CD4-positive, alpha-beta memory T cell (primary cell): ENCODE data around the gene GAS2. TPM values are rescaled to one million over a fixed set of nuclear protein-coding genes. Genes with fewer than 3 reads are reported as not detected.

Experiments used
- CTCF ChIA-PET: fragments of 350-600 bp; sonication (Branson Sonifier 250); formaldehyde crosslinking; loops from one replicate; lab custom pipeline; 2021; ENCODE audit warnings: inconsistent platforms; ENCODE audit not compliant: partially characterized antibody; lab: Charles Lee
- POLR2A ChIA-PET: fragments of 350-600 bp; sonication (Branson Sonifier 250); formaldehyde crosslinking; loops from one replicate; lab custom pipeline; 2021; ENCODE audit not compliant: partially characterized antibody; lab: Charles Lee
- DNase-seq, 5 donors: peaks; one replicate each; pipeline versions ENCODE4 v3.0.0 to v3.0.0-alpha.2; 2020 to 2022; ENCODE audit warnings: mixed read lengths in 1 of 5
- H3K27ac ChIP-seq: one replicate; pipeline ENCODE4 v1.7.0; 2013; ENCODE audit warnings: low read depth, low read length
- H3K27me3 ChIP-seq: 2 replicates; pipeline ENCODE4 v1.7.0; 2013; ENCODE audit warnings: mild to moderate bottlenecking, low read length, moderate library complexity; ENCODE audit not compliant: insufficient read depth
- H3K36me3 ChIP-seq: 2 replicates; pipeline ENCODE4 v1.7.0; 2013; ENCODE audit warnings: mild to moderate bottlenecking, low read length, moderate library complexity; ENCODE audit not compliant: insufficient read depth
- H3K4me1 ChIP-seq: 2 replicates; pipeline ENCODE4 v1.7.0; 2013; ENCODE audit warnings: mild to moderate bottlenecking, low read length, moderate library complexity; ENCODE audit not compliant: insufficient read depth
- H3K4me3 ChIP-seq, 2 donors: one replicate each; pipeline ENCODE4 v1.7.0; 2013; ENCODE audit warnings: low read length in 2 of 2, mild to moderate bottlenecking in 1 of 2
- H3K9me3 ChIP-seq, 2 donors: one replicate each; pipeline ENCODE4 v1.7.0; 2013; ENCODE audit warnings: low read length in 2 of 2, control low read depth in 1 of 2; ENCODE audit not compliant: control insufficient read depth in 1 of 2
- H3K27ac Mint-ChIP-seq, 7 donors: one replicate each; pipeline ENCODE4 v1.8.0; 2020 to 2021; ENCODE audit warnings: mixed read lengths in 7 of 7, mild to moderate bottlenecking in 6 of 7, inconsistent platforms in 3 of 7, moderate library complexity in 3 of 7
- H3K27me3 Mint-ChIP-seq, 2 donors: one replicate each; pipeline ENCODE4 v1.8.0; 2020 to 2021; ENCODE audit warnings: mixed read lengths in 2 of 2
- H3K36me3 Mint-ChIP-seq, 2 donors: one replicate each; pipeline ENCODE4 v1.8.0; 2020 to 2021; ENCODE audit warnings: mixed read lengths in 2 of 2, inconsistent platforms in 1 of 2, mild to moderate bottlenecking in 1 of 2
- H3K4me1 Mint-ChIP-seq, 4 donors: one replicate each; pipeline ENCODE4 v1.8.0; 2020 to 2021; ENCODE audit warnings: mixed read lengths in 4 of 4, mild to moderate bottlenecking in 1 of 4
- H3K4me3 Mint-ChIP-seq, 8 donors: one replicate each; pipeline ENCODE4 v1.8.0; 2020 to 2021; ENCODE audit warnings: mixed read lengths in 8 of 8, mild to moderate bottlenecking in 7 of 8, moderate library complexity in 6 of 8, inconsistent platforms in 3 of 8
- H3K9me3 Mint-ChIP-seq, 8 donors: one replicate each; pipeline ENCODE4 v1.8.0; 2020 to 2021; ENCODE audit warnings: mixed read lengths in 8 of 8, mild to moderate bottlenecking in 5 of 8, inconsistent platforms in 3 of 8, moderate library complexity in 1 of 8
- intact Hi-C: fragments of 100-400 bp; cut with micrococcal nuclease; formaldehyde crosslinking; loops from one replicate; pipeline ENCODE4 v1.15.1; 2023
- polyA plus RNA-seq, 2 donors: library from polyadenylated mRNA; unstranded; fragments of 300-500 nt; fragmentation: Illumina TruSeq; gene quantifications; one replicate each; pipeline ENCODE4 v1.2.3, GENCODE V29; 2021
- total RNA-seq, 2 experiments: library from RNA; stranded (reverse); gene quantifications; one replicate each; pipeline ENCODE4 v1.2.3, GENCODE V29; 2021

Gene GAS2
- 1 to 10 TPM; 3.3 to 3.4 TPM for total RNA-seq
- 1 to 10 TPM; 2.7 to 3.0 TPM for polyA plus RNA-seq

- Mint-ChIP-seq H3K27me3 (peaks cover 24 to 36% of the 10 kb centered on the region in 2 donors), H3K9me3 (no peaks in the 10 kb centered on the region), H3K36me3 (peaks cover 0 to 4% of the 10 kb centered on the region in 2 donors), H3K4me1 (peaks cover 2 to 9% (median 8%) of the 10 kb centered on the region in 4 donors), H3K27ac (no peak within 1 kb of the TSS), H3K4me3 (peak within 1 kb of the TSS in 5 of 8 donors; percentile 5 to 73 (median 57))
- DNase-seq, result no peak
- POLR2A ChIA-PET, result no interaction called here
- Histone ChIP-seq H3K9me3 (no peaks in the 10 kb centered on the region), H3K36me3 (no peaks in the 10 kb centered on the region), H3K27ac (no peak within 1 kb of the TSS), H3K4me1 (no peaks in the 10 kb centered on the region), H3K27me3 (peaks cover 7% of the 10 kb centered on the region), H3K4me3 (no peak within 1 kb of the TSS)
- intact Hi-C loops, result no loop called here
- CTCF ChIA-PET, result interaction anchor here (1.1 kb wide), 1 partner anchor 12 kb away, joined by 4 read pairs; no protein-coding TSS in a partner anchor
These were observed at the start of gene GAS2 for GRCh38 chr11:22666325-22666687. Gene GAS2, plus strand, starts transcription at chr11:22666611. Its CDS starts 8,259 bp downstream, at chr11:22674870.

DNA sequence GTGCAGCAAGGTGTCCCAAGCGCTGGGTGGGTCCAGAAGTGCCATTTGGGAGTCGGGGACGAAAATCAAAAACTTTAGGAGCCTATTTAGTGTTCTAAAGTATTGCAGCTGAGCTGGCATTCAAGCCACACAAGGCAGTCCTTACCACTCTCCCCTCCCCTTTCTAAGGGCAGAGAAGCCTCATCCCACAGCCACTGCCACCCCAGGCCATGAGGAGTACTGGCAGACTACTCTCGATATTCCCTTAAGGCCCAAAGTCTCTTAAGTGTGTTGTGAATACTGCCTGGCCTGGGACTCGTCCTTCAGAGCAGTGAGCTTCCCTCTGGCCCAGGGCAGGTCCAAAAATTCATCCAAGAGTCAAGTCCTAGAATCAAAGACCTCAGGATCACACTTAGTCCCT, 48.5 kb upstream of the GAS2 start:
- H3K9me3 Mint-ChIP-seq, result peaks cover 0 to 6% (median 0%) of the 10 kb centered on the region in 8 donors
- H3K27me3 ChIP-seq, result no peaks in the 10 kb centered on the region
- H3K27ac ChIP-seq, result no peak overlapping the region
- H3K36me3 Mint-ChIP-seq, result peaks cover 17 to 20% of the 10 kb centered on the region in 2 donors
- ChIA-PET POLR2A (no interaction called here), CTCF (no interaction called here)
- intact Hi-C loops, result no loop called here
- no peak overlapping the region for H3K4me3 ChIP-seq
- no peaks in the 10 kb centered on the region for H3K9me3 ChIP-seq
- H3K4me3 Mint-ChIP-seq, result no peak overlapping the region
- no peaks in the 10 kb centered on the region for H3K36me3 ChIP-seq
- H3K4me1 ChIP-seq, result peaks cover 18% of the 10 kb centered on the region
- no peak overlapping the region for H3K27ac Mint-ChIP-seq
- H3K4me1 Mint-ChIP-seq, result peaks cover 15 to 21% (median 17%) of the 10 kb centered on the region in 4 donors
- no peak for DNase-seq
- H3K27me3 Mint-ChIP-seq, result peaks cover 0 to 2% of the 10 kb centered on the region in 2 donors

DNA sequence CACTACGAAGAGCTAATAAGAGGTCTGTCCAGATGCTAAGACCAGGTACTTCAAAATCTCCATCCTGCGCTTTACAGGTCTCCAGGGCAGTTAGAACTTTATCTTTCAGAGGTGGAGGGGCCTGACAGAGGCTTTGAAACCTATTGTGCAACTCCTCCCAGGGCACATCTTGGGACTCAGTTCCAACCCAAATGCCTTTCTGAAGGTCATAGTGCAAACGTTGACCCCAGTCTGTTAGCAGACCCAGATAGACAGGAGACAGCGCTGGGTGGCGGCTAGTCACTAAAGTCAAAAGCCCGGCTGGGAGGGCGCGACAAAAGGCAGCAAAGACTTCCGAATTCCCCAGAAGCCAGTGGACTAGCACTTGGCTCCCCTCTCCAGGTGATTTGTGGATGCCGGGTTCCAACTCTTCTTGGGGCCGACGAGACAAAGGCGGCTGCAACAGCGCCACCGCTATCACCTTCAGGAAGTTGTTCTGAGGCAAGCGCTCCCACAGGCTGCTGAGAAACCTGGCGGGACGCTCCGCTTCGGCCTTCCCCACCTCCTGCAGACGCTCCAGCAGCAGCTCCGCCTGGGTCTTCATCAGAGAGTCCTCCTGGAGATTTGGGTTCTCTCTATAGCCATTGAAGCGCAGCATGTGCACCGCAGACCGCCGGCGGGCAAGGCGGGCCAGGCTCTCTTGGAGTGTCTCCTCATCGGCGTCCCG, 41.5 kb upstream of the GAS2 start:
- peaks cover 45% of the 10 kb centered on the region for H3K4me1 ChIP-seq
- peaks cover 31 to 48% (median 38%) of the 10 kb centered on the region in 4 donors for H3K4me1 Mint-ChIP-seq
- peak overlapping the region; percentile 98 to 100 (median 99) for H3K27ac Mint-ChIP-seq
- peak overlapping the region; percentile 93 to 99 for H3K4me3 ChIP-seq
- H3K4me3 Mint-ChIP-seq, result peak overlapping the region; percentile 98 to 100 (median 99)
- intact Hi-C loops, result loop anchor here (1.0 to 10.0 kb wide), 2 partner anchors 204 to 290 kb away; partner anchors contain the start of genes SLC17A6 and SVIP
- H3K27me3 ChIP-seq, result no peaks in the 10 kb centered on the region
- ChIA-PET CTCF (interaction anchor here (0.8 to 2.3 kb wide), 5 partner anchors 32 to 209 kb away, joined by 3 to 16 read pairs (median 3); partner anchors contain the start of gene SVIP), POLR2A (interaction anchor here (0.8 to 2.6 kb wide), 5 partner anchors 8 to 204 kb away, joined by 3 to 35 read pairs (median 4); partner anchors contain the start of gene SVIP)
- DNase-seq, result peak in 4 of 5 donors; percentile 64 to 74 (median 69)
- H3K9me3 ChIP-seq, result no peaks in the 10 kb centered on the region
- H3K27me3 Mint-ChIP-seq, result no peaks in the 10 kb centered on the region
- peak overlapping the region; percentile 92 for H3K27ac ChIP-seq
- peaks cover 11 to 27% of the 10 kb centered on the region in 2 donors for H3K36me3 Mint-ChIP-seq
- H3K9me3 Mint-ChIP-seq, result peaks cover 0 to under 1% (median 0%) of the 10 kb centered on the region in 8 donors
- no peaks in the 10 kb centered on the region for H3K36me3 ChIP-seq

- H3K4me3 ChIP-seq, result peak within 1 kb of the TSS; percentile 93 to 99
- Mint-ChIP-seq H3K27me3 (no peaks in the 10 kb centered on the region), H3K27ac (peak within 1 kb of the TSS; percentile 98 to 100 (median 99)), H3K9me3 (no peaks in the 10 kb centered on the region), H3K4me3 (peak within 1 kb of the TSS; percentile 98 to 100 (median 99)), H3K4me1 (peaks cover 29 to 48% (median 35%) of the 10 kb centered on the region in 4 donors), H3K36me3 (peaks cover 6 to 23% of the 10 kb centered on the region in 2 donors)
- intact Hi-C loops, result loop anchor here (1.0 to 10.0 kb wide), 2 partner anchors 204 to 291 kb away; partner anchors contain the start of genes SLC17A6 and SVIP
- H3K27ac ChIP-seq, result peak within 1 kb of the TSS; percentile 92
- H3K9me3 ChIP-seq, result no peaks in the 10 kb centered on the region
- H3K27me3 ChIP-seq, result no peaks in the 10 kb centered on the region
- DNase-seq, result peak; percentile 95 to 97 (median 97)
- no peaks in the 10 kb centered on the region for H3K36me3 ChIP-seq
- ChIA-PET POLR2A (interaction anchor here (0.8 to 2.6 kb wide), 6 partner anchors 9 to 204 kb away, joined by 3 to 35 read pairs (median 4); partner anchors contain the start of gene SVIP), CTCF (interaction anchor here (0.8 to 2.0 kb wide), 4 partner anchors 32 to 208 kb away, joined by 3 to 10 read pairs (median 3); partner anchors contain the start of gene SVIP)
- H3K4me1 ChIP-seq, result peaks cover 45% of the 10 kb centered on the region
These were observed 40.7 kb upstream of the GAS2 start, which contains the start of gene FANCF for GRCh38 chr11:22625448-22626287. Gene FANCF, minus strand, starts transcription at chr11:22625823. Its CDS starts 13 bp downstream, at chr11:22625810.

DNA sequence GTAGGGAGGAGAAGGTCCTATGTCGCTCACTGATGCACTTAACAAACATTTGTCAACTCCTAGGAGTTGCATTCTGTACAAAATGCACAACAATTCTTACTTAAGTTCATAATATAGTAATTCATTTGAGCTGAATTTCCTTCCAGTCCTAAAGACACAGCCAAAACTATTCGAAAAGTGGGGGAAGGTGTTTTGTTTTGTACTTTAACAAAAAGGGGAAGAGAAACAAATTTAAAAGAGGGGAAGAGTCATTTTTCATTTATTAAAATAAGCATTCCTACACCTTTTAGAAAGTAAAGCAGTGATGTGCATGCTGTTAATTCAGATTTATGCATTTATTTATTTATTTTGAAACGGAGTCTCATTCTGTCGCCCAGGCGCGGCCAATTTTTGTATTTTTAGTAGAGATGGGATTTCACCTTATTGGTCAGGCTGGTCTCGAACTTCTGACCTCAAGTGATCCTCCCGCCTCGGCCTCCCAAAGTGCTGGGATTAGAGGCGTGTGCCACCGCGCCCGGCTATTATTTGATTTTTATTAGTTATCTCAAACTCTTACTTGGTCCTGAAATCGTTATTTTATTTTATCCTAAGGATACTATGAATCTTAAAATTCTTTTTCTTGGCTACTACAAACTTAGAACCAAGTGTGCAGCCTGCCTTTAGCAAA, 39.7 kb upstream of the GAS2 start:
- POLR2A ChIA-PET, result interaction anchor here (1.0 to 2.6 kb wide), 4 partner anchors 8 to 203 kb away, joined by 3 to 35 read pairs (median 4); partner anchors contain the start of gene SVIP
- peak overlapping the region in 5 of 8 donors; percentile 48 to 100 (median 99) for H3K4me3 Mint-ChIP-seq
- H3K4me3 ChIP-seq, result no peak overlapping the region
- CTCF ChIA-PET, result interaction anchor here (2.0 kb wide), 1 partner anchor 203 kb away, joined by 10 read pairs; the partner anchor contains the start of gene SVIP
- peak in 1 of 5 donors; percentile 4 for DNase-seq
- H3K27ac Mint-ChIP-seq, result peak overlapping the region in 6 of 7 donors; percentile 98 to 100 (median 99)
- no peaks in the 10 kb centered on the region for H3K9me3 ChIP-seq
- H3K27me3 ChIP-seq, result no peaks in the 10 kb centered on the region
- H3K27me3 Mint-ChIP-seq, result no peaks in the 10 kb centered on the region
- H3K27ac ChIP-seq, result peak overlapping the region; percentile 92
- H3K9me3 Mint-ChIP-seq, result no peaks in the 10 kb centered on the region
- H3K4me1 Mint-ChIP-seq, result peaks cover 22 to 39% (median 30%) of the 10 kb centered on the region in 4 donors
- peaks cover 1 to 17% of the 10 kb centered on the region in 2 donors for H3K36me3 Mint-ChIP-seq
- H3K36me3 ChIP-seq, result no peaks in the 10 kb centered on the region
- intact Hi-C loops, result loop anchor here (10.0 kb wide), 1 partner anchor 292 kb away; the partner anchor contains the start of gene SLC17A6
- H3K4me1 ChIP-seq, result peaks cover 37% of the 10 kb centered on the region

DNA sequence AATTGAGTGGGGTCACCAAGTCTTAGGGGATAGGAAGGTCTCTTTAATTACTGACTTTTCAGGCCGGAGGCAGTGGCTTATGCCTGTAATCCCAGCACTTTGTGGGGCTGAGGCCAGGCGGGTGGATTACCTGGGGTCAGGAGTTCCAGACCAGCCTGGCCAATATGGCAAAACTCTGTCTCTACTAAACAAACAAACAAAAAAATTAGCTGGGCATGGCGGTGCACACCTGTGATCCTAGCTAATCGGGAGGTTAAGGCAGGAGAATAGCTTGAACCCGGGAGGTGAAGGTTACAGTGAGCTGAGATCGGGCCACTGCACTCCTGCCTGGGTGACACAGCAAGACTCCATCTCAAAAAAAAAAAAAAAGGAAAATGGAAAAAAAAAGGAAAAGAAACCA, 39.0 kb upstream of the GAS2 start:
- no peaks in the 10 kb centered on the region for H3K27me3 Mint-ChIP-seq
- no peak overlapping the region for H3K27ac ChIP-seq
- intact Hi-C loops, result loop anchor here (10.0 kb wide), 1 partner anchor 293 kb away; the partner anchor contains the start of gene SLC17A6
- H3K36me3 Mint-ChIP-seq, result peaks cover 4 to 17% of the 10 kb centered on the region in 2 donors
- H3K4me1 ChIP-seq, result peaks cover 31% of the 10 kb centered on the region
- no peaks in the 10 kb centered on the region for H3K9me3 Mint-ChIP-seq
- no peaks in the 10 kb centered on the region for H3K36me3 ChIP-seq
- H3K27ac Mint-ChIP-seq, result peak overlapping the region in 6 of 7 donors; percentile 12 to 74 (median 51)
- CTCF ChIA-PET, result no interaction called here
- H3K4me3 Mint-ChIP-seq, result peak overlapping the region in 1 of 8 donors; percentile 18
- POLR2A ChIA-PET, result no interaction called here
- H3K9me3 ChIP-seq, result no peaks in the 10 kb centered on the region
- no peak for DNase-seq
- H3K4me3 ChIP-seq, result no peak overlapping the region
- H3K27me3 ChIP-seq, result no peaks in the 10 kb centered on the region
- H3K4me1 Mint-ChIP-seq, result peaks cover 16 to 34% (median 25%) of the 10 kb centered on the region in 4 donors
